H9 (cell line): ENCODE results near the gene SRC. TPM values are rescaled to one million over a fixed set of nuclear protein-coding genes. Genes with fewer than 3 reads are reported as not detected.

Experiments used
- DNase-seq: peaks from one replicate; pipeline ENCODE4 v3.0.0-alpha.2; 2017
- H2AFZ ChIP-seq: one replicate; pipeline ENCODE4 v1.6.1; 2013; ENCODE audit warnings: mild to moderate bottlenecking, low read length, control low read depth, moderate library complexity
- H2AK5ac ChIP-seq: 2 replicates; pipeline ENCODE4 v1.6.1; 2013; ENCODE audit warnings: low read length, control low read depth, mixed read lengths; ENCODE audit not compliant: insufficient read length
- H2BK120ac ChIP-seq: one replicate; pipeline ENCODE4 v1.6.1; 2013; ENCODE audit warnings: low read depth, mild to moderate bottlenecking, low read length, control low read depth, inconsistent platforms; ENCODE audit not compliant: poor library complexity, severe bottlenecking
- H2BK12ac ChIP-seq: 2 replicates; pipeline ENCODE4 v1.6.1; 2013; ENCODE audit warnings: low read length, control low read depth, mixed read lengths, low read depth; ENCODE audit not compliant: insufficient read length
- H2BK15ac ChIP-seq: 2 replicates; pipeline ENCODE4 v1.6.1; 2013; ENCODE audit warnings: low read depth, low read length, control low read depth
- H2BK20ac ChIP-seq: one replicate; pipeline ENCODE4 v1.6.1; 2013; ENCODE audit warnings: low read depth, mild to moderate bottlenecking, low read length, control low read depth, inconsistent platforms; ENCODE audit not compliant: poor library complexity, severe bottlenecking
- H2BK5ac ChIP-seq: 2 replicates; pipeline ENCODE4 v1.6.1; 2013; ENCODE audit warnings: low read length, control low read depth, mixed read lengths; ENCODE audit not compliant: insufficient read length
- H3K14ac ChIP-seq: 2 replicates; pipeline ENCODE4 v1.6.1; 2013; ENCODE audit warnings: low read length, control low read depth; ENCODE audit not compliant: insufficient read depth
- H3K18ac ChIP-seq: 2 replicates; pipeline ENCODE4 v1.6.1; 2013; ENCODE audit warnings: low read depth, mild to moderate bottlenecking, mixed read lengths, low read length, control low read depth; ENCODE audit not compliant: insufficient read length
- H3K23ac ChIP-seq: 2 replicates; pipeline ENCODE4 v1.6.1; 2013; ENCODE audit warnings: low read length, control low read depth, mixed read lengths, low read depth; ENCODE audit not compliant: insufficient read length
- H3K23me2 ChIP-seq: 2 replicates; pipeline ENCODE4 v1.6.1; 2013; ENCODE audit warnings: low read depth, mild to moderate bottlenecking, mixed read lengths, low read length, control low read depth; ENCODE audit not compliant: insufficient read length, poor library complexity, severe bottlenecking
- H3K27ac ChIP-seq: 2 replicates; pipeline ENCODE4 v1.5.1; 2013; ENCODE audit warnings: low read length, control low read depth, mixed read lengths, low read depth; ENCODE audit not compliant: insufficient read length
- H3K27me3 ChIP-seq: 2 replicates; pipeline ENCODE4 v1.6.1; 2013; ENCODE audit warnings: low read length, control low read depth, inconsistent platforms; ENCODE audit not compliant: insufficient read depth
- H3K4ac ChIP-seq: 2 replicates; pipeline ENCODE4 v1.6.1; 2013; ENCODE audit warnings: low read depth, mild to moderate bottlenecking, control low read depth, inconsistent platforms, low read length, moderate library complexity
- H3K4me1 ChIP-seq: 2 replicates; pipeline ENCODE4 v1.6.1; 2013; ENCODE audit warnings: low read length, control low read depth, inconsistent platforms; ENCODE audit not compliant: insufficient read depth
- H3K4me2 ChIP-seq: 2 replicates; pipeline ENCODE4 v1.6.1; 2013; ENCODE audit warnings: low read length, control low read depth, mixed read lengths; ENCODE audit not compliant: insufficient read length, insufficient read depth
- H3K56ac ChIP-seq: 2 replicates; pipeline ENCODE4 v1.6.1; 2013; ENCODE audit warnings: low read depth, mild to moderate bottlenecking, mixed read lengths, low read length, control low read depth; ENCODE audit not compliant: insufficient read length
- H3K79me1 ChIP-seq: 2 replicates; pipeline ENCODE4 v1.6.1; 2013; ENCODE audit warnings: low read depth, mild to moderate bottlenecking, moderate library complexity, low read length, control low read depth, inconsistent platforms; ENCODE audit not compliant: insufficient read depth, poor library complexity, severe bottlenecking
- H3K79me2 ChIP-seq: 2 replicates; pipeline ENCODE4 v1.6.1; 2013; ENCODE audit warnings: low read length, control low read depth, inconsistent platforms; ENCODE audit not compliant: insufficient read depth
- H3K9ac ChIP-seq: 2 replicates; pipeline ENCODE4 v1.6.1; 2013; ENCODE audit warnings: low read length, control low read depth, mixed read lengths; ENCODE audit not compliant: insufficient read length; ENCODE audit errors: extremely low read depth
- H3K9me3 ChIP-seq: one replicate; pipeline ENCODE4 v1.6.1; 2013; ENCODE audit warnings: low read depth, low read length, inconsistent platforms; ENCODE audit not compliant: control insufficient read depth
- H3T11ph ChIP-seq: one replicate; pipeline ENCODE4 v1.6.1; 2013; ENCODE audit warnings: mild to moderate bottlenecking, low read length, control low read depth, inconsistent platforms
- H4K20me1 ChIP-seq: one replicate; pipeline ENCODE4 v1.6.1; 2013; ENCODE audit not compliant: control insufficient read depth, insufficient read length, insufficient read depth
- H4K5ac ChIP-seq: 2 replicates; pipeline ENCODE4 v1.6.1; 2013; ENCODE audit warnings: low read depth, mild to moderate bottlenecking, mixed read lengths, low read length, control low read depth; ENCODE audit not compliant: insufficient read length
- H4K8ac ChIP-seq: replicated peaks from 2 replicates; pipeline ENCODE4 v1.6.1; 2013; ENCODE audit warnings: low read length, control low read depth, mixed read lengths, low read depth; ENCODE audit not compliant: insufficient read length
- H4K91ac ChIP-seq: 2 replicates; pipeline ENCODE4 v1.6.1; 2013; ENCODE audit warnings: low read depth, mild to moderate bottlenecking, moderate library complexity, mixed read lengths, low read length, control low read depth; ENCODE audit not compliant: insufficient read length
- H3K27ac Mint-ChIP-seq, 3 experiments: 2 replicates in 2 of 3; 3 replicates in 1 of 3; pipeline ENCODE4 v1.8.0; 2020 to 2021; ENCODE audit warnings: mixed read lengths in 3 of 3, mild to moderate bottlenecking in 1 of 3, moderate library complexity in 1 of 3
- H3K27me3 Mint-ChIP-seq: 2 replicates; pipeline ENCODE4 v1.8.0; 2021; ENCODE audit warnings: low read depth, mild to moderate bottlenecking, moderate library complexity, mixed read lengths
- H3K36me3 Mint-ChIP-seq, 3 experiments: 2 replicates in 2 of 3; 3 replicates in 1 of 3; pipeline ENCODE4 v1.8.0; 2020 to 2021; ENCODE audit warnings: low read depth in 3 of 3, mixed read lengths in 3 of 3; ENCODE audit not compliant: insufficient read depth in 1 of 3
- H3K4me1 Mint-ChIP-seq, 2 experiments: 2 replicates each; pipeline ENCODE4 v1.8.0; 2020; ENCODE audit warnings: mixed read lengths in 2 of 2
- H3K4me3 Mint-ChIP-seq, 2 experiments: 2 replicates in 1 of 2; 3 replicates in 1 of 2; pipeline ENCODE4 v1.8.0; 2020 to 2021; ENCODE audit warnings: mild to moderate bottlenecking in 2 of 2, mixed read lengths in 2 of 2, moderate library complexity in 1 of 2
- H3K9me3 Mint-ChIP-seq, 2 experiments: 2 replicates in 1 of 2; 3 replicates in 1 of 2; pipeline ENCODE4 v1.8.0; 2020; ENCODE audit warnings: mild to moderate bottlenecking in 2 of 2, mixed read lengths in 2 of 2, moderate library complexity in 1 of 2
- CTCF ChIP-seq: fragments of 200-600 bp; sonication (generic); conservative IDR thresholded peaks from 3 replicates; pipeline ENCODE4 v1.8.0; 2021; ENCODE audit warnings: antibody characterized with exemption, mild to moderate bottlenecking
- WGBS: extraction: QIAGEN DNeasy Blood & Tissue Kit; methylation state at CpG from one replicate; pipeline ENCODE4 v1.1.7; 2013; ENCODE audit warnings: missing lambda C conversion rate, low lambda C conversion rate, mixed read lengths; ENCODE audit not compliant: insufficient read length; ENCODE audit errors: extremely low coverage; 5-methylcytosine and 5-hydroxymethylcytosine counted together
- total RNA-seq: library from RNA; stranded (reverse); gene quantifications from 2 replicates; pipeline ENCODE4 v1.2.1, GENCODE V29; 2021

The SRC gene
- total RNA-seq, 1 experiment from 2014 or later, result 44.5 TPM

GRCh38 chr20:37329481-37330165, 16.3 kb upstream of the SRC start:
- Histone ChIP-seq H3K4me1 (no peaks in the 10 kb centered on the region), H3K4me2 (no peak overlapping the region), H3K79me1 (no peaks in the 10 kb centered on the region), H3K9ac (no peak overlapping the region), H3K56ac (no peak overlapping the region), H2BK20ac (no peak overlapping the region), H3K79me2 (no peaks in the 10 kb centered on the region), H3T11ph (no peak overlapping the region), H2BK15ac (no peak overlapping the region), H3K18ac (no peak overlapping the region), H2AK5ac (no peak overlapping the region), H2BK120ac (no peak overlapping the region), H3K27me3 (no peaks in the 10 kb centered on the region; the same call in none of the 2 replicates), H4K20me1 (no peaks in the 10 kb centered on the region), H2BK12ac (no peak overlapping the region), H3K4ac (no peak overlapping the region), H3K23me2 (no peaks in the 10 kb centered on the region), H4K5ac (no peak overlapping the region), H4K8ac (no peak overlapping the region), H3K9me3 (no peaks in the 10 kb centered on the region), H2AFZ (no peak overlapping the region), H3K27ac (no peak overlapping the region), H4K91ac (no peak overlapping the region), H3K14ac (no peak overlapping the region), H3K23ac (no peak overlapping the region), H2BK5ac (no peak overlapping the region)
- TF ChIP-seq CTCF, result no peak
- H3K36me3 Mint-ChIP-seq, result no peaks in the 10 kb centered on the region; a peak in 1 of 7 replicates
- no peaks in the 10 kb centered on the region for H3K9me3 Mint-ChIP-seq
- H3K27me3 Mint-ChIP-seq, result peaks cover 1% of the 10 kb centered on the region; the same call in 1 of the 2 replicates
- H3K27ac Mint-ChIP-seq, result peak overlapping the region in 1 of 3 experiments; percentile 8; a peak in 2 of 7 replicates
- no CpG with 5 or more reads among the region's 6 CpGs for WGBS
- no peak overlapping the region for H3K4me3 Mint-ChIP-seq
- peak; percentile 58 for DNase-seq
- peaks cover 4 to 10% of the 10 kb centered on the region in 2 experiments for H3K4me1 Mint-ChIP-seq
